Glutamatergic neuron (in vitro differentiated cells): ENCODE data around the gene NCAPG2. TPM values are rescaled to one million over a fixed set of nuclear protein-coding genes. Genes with fewer than 3 reads are reported as not detected.

Experiments used
- DNase-seq: peaks from one replicate; pipeline ENCODE4 v3.0.0; 2022
- H3K27ac Mint-ChIP-seq: one replicate; pipeline ENCODE4 v1.8.0; 2020; ENCODE audit warnings: mild to moderate bottlenecking, mixed read lengths, inconsistent platforms; ENCODE audit not compliant: unreplicated experiment
- H3K27me3 Mint-ChIP-seq: one replicate; pipeline ENCODE4 v1.8.0; 2020; ENCODE audit warnings: mild to moderate bottlenecking, moderate library complexity, mixed read lengths, inconsistent platforms; ENCODE audit not compliant: unreplicated experiment
- H3K36me3 Mint-ChIP-seq: one replicate; pipeline ENCODE4 v1.8.0; 2020; ENCODE audit warnings: mild to moderate bottlenecking, mixed read lengths, inconsistent platforms; ENCODE audit not compliant: unreplicated experiment
- H3K4me1 Mint-ChIP-seq: one replicate; pipeline ENCODE4 v1.8.0; 2020; ENCODE audit warnings: mild to moderate bottlenecking, low read depth, mixed read lengths, inconsistent platforms; ENCODE audit not compliant: unreplicated experiment
- H3K4me3 Mint-ChIP-seq: one replicate; pipeline ENCODE4 v1.8.0; 2020; ENCODE audit warnings: mild to moderate bottlenecking, mixed read lengths, inconsistent platforms; ENCODE audit not compliant: unreplicated experiment
- H3K9me3 Mint-ChIP-seq: one replicate; pipeline ENCODE4 v1.8.0; 2020; ENCODE audit warnings: mild to moderate bottlenecking, moderate library complexity, mixed read lengths, inconsistent platforms; ENCODE audit not compliant: unreplicated experiment
- CTCF ChIP-seq: fragments of 200-600 bp; sonication (generic); IDR thresholded peaks from one replicate; pipeline ENCODE4 v1.5.0; 2021; ENCODE audit not compliant: partially characterized antibody, unreplicated experiment
- total RNA-seq: library from RNA; stranded (reverse); fragmentation: NEBNext Ultra II Directional; extraction: Animal tissue kit (Norgen Biotek cat#: 25700); gene quantifications from one replicate; pipeline ENCODE4 v1.2.1, GENCODE V29; 2021; ENCODE audit not compliant: unreplicated experiment

Gene NCAPG2
- total RNA-seq, 1 donor from 2014 or later, result 27.2 TPM

- Mint-ChIP-seq H3K4me1 (no peaks in the 10 kb centered on the region), H3K27me3 (no peaks in the 10 kb centered on the region), H3K27ac (no peak overlapping the region), H3K4me3 (no peak overlapping the region), H3K9me3 (no peaks in the 10 kb centered on the region), H3K36me3 (peaks cover 4% of the 10 kb centered on the region)
- DNase-seq, result no peak
- TF ChIP-seq CTCF, result no peak
Measured at GRCh38 chr7:158749396-158749795, 44.8 kb upstream of the NCAPG2 start.

DNA sequence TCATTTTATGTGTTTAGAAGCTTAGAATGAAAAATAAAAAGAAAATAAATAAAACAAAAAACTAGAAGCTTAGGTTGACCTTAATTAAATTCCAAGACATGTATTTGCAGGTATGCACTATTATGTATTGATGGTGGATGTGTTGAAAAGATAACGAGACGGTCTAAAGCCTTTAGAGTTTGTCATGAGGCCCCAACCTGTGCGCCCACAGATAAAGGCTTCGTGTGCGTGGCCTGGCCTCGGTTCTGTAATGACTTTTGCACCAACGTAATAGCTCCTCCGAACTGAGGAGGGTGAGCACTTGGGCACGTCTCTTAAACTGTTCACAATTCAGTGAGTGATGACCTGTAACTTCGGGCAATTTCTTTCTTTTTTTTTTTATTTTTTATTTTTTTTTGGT lies 43.7 kb upstream of the NCAPG2 start:
- Mint-ChIP-seq H3K27me3 (no peaks in the 10 kb centered on the region), H3K9me3 (no peaks in the 10 kb centered on the region), H3K27ac (no peak overlapping the region), H3K4me1 (peaks cover 2% of the 10 kb centered on the region), H3K36me3 (no peaks in the 10 kb centered on the region), H3K4me3 (no peak overlapping the region)
- no peak for DNase-seq
- TF ChIP-seq CTCF, result no peak

DNA sequence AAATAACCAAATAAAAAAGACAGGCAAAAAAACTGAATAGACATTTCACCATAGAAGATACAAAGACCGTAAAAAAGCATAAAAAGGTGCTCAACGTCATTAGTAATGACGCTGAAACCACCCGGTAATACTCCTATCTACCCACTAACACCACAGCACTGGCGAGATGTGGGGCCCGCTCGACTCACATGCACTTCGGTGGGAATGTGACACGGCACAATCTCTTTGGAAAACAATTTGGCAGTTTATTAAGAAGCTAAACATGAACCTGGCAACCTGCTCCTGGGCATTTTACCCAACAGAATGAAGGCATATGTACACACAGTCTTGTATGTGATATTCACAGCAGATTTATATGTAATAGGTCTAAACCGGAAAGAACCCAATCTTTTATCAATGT lies 42.8 kb upstream of the NCAPG2 start:
- Mint-ChIP-seq H3K36me3 (no peaks in the 10 kb centered on the region), H3K4me1 (peaks cover 3% of the 10 kb centered on the region), H3K9me3 (no peaks in the 10 kb centered on the region), H3K4me3 (no peak overlapping the region), H3K27ac (no peak overlapping the region), H3K27me3 (no peaks in the 10 kb centered on the region)
- DNase-seq, result no peak
- TF ChIP-seq CTCF, result no peak

GRCh38 chr7:158746957-158747356 lies 42.4 kb upstream of the NCAPG2 start:
- no peak overlapping the region for H3K4me3 Mint-ChIP-seq
- no peak for TF ChIP-seq CTCF
- peaks cover 3% of the 10 kb centered on the region for H3K4me1 Mint-ChIP-seq
- no peaks in the 10 kb centered on the region for H3K9me3 Mint-ChIP-seq
- H3K27me3 Mint-ChIP-seq, result no peaks in the 10 kb centered on the region
- no peaks in the 10 kb centered on the region for H3K36me3 Mint-ChIP-seq
- H3K27ac Mint-ChIP-seq, result no peak overlapping the region
- no peak for DNase-seq

DNA sequence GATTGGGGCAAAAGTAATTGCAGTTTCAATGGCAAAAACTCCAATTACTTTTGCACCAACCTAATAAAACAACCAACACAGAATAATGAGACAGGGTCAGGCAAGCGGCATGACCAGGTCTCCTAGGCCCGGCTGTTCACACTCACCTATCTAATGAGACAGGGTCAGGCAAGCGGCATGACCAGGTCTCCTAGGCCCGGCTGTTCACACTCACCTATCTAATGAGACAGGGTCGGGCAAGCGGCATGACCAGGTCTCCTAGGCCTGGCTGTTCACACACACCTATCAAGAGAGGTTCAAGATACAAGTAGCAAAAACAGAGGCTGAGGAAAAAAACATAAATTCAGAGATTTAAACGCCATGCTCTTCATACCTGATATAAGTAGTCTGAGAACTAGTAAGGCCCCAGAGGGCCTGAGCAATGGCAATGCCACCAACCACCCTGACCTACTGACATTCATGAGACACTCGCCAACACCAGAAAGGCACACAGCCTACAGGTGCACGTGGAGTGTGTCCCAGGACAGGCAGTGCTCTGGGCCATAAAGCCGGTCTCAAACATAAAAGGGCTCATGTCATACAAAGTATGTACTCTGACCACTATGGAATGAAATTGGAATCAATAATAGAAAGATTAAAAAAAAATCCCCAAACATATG lies 40.6 kb upstream of the NCAPG2 start:
- no peak overlapping the region for H3K27ac Mint-ChIP-seq
- TF ChIP-seq CTCF, result no peak
- peaks cover 3% of the 10 kb centered on the region for H3K4me1 Mint-ChIP-seq
- DNase-seq, result no peak
- H3K9me3 Mint-ChIP-seq, result no peaks in the 10 kb centered on the region
- no peaks in the 10 kb centered on the region for H3K36me3 Mint-ChIP-seq
- no peaks in the 10 kb centered on the region for H3K27me3 Mint-ChIP-seq
- H3K4me3 Mint-ChIP-seq, result no peak overlapping the region
